Spleen (tissue), 7 donors: Measurements from ENCODE around the gene LRP1-AS.

Experiments
- POLR2AphosphoS5 ChIP-seq, 3 donors: sonication (generic); formaldehyde crosslinking; IDR thresholded peaks; one replicate each; pipeline ENCODE4 v1.5.1; 2017; ENCODE audit warnings: antibody characterized with exemption in 3 of 3
- TF ChIP-seq, protein P1 (sequence below), 11 experiments: fragments of 200-600 bp in 7 of 11; fragments of 450-650 bp in 4 of 11; sonication (generic) in 4 of 11; IDR thresholded peaks in 8 of 11; conservative IDR thresholded peaks in 3 of 11; 1 replicate in 7 of 11; 2 replicates in 4 of 11; pipeline versions ENCODE4 v1.4.0 to v1.8.0; 2016 to 2021; ENCODE audit warnings: antibody characterized with exemption in 11 of 11, inconsistent platforms in 4 of 11, mild to moderate bottlenecking in 1 of 11
- donor health status: DM: no; HTN: no; CAD: no; lungs with moderate emphysema.
- donor health status: DM: no; HTN: no; CAD: no.
- donor health status: DM: no; HTN: no; CAD: no.

DNA sequence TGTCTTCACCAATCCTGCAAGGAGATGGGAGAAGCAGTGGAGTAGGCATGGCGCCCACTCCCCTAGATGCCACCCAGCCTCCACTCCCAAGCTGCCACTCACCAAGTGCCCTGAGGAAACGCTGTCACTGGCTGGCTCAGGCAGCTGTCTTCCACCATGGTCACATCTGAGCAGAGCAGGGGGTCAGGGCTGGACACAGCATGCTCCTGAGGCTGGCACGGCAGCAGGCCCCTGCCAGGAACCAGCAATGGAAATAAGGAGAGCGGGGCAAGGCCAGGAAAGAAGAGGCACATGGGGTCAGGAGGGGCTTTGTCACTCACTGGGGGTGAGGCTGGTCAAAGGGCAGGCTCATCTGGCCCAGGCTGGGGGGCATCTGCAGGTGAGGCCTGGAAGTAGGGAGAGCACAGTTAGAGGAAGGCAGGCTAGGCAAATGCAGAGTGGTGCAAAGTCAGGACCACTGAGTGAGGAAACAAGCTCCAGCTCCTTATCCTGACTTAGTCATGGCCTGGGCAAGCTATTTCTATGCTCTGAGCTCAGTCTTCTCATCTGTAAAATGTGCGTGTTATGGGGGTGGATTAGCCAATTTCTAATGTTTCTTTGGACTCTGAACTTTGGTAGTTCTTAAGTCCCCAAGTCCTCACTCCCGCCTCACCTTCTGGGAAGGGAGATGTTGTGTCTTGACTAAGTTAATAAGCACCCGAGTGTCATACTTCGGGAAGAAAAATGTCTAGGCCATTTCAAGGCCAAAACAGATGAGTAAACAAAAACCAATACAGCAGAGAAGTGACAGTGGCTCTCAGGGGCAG lies 50.5 kb downstream of the LRP1-AS start:
- TF ChIP-seq POLR2AphosphoS5 (IDR thresholded peaks at IDR 0.05) = peak in 2 of 3 donors; percentile 55 to 66
- TF ChIP-seq, protein P1, sequence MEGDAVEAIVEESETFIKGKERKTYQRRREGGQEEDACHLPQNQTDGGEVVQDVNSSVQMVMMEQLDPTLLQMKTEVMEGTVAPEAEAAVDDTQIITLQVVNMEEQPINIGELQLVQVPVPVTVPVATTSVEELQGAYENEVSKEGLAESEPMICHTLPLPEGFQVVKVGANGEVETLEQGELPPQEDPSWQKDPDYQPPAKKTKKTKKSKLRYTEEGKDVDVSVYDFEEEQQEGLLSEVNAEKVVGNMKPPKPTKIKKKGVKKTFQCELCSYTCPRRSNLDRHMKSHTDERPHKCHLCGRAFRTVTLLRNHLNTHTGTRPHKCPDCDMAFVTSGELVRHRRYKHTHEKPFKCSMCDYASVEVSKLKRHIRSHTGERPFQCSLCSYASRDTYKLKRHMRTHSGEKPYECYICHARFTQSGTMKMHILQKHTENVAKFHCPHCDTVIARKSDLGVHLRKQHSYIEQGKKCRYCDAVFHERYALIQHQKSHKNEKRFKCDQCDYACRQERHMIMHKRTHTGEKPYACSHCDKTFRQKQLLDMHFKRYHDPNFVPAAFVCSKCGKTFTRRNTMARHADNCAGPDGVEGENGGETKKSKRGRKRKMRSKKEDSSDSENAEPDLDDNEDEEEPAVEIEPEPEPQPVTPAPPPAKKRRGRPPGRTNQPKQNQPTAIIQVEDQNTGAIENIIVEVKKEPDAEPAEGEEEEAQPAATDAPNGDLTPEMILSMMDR (IDR thresholded peaks at IDR 0.05 in 8 of 11, conservative IDR thresholded peaks at IDR 0.05 in 3 of 11) = no peak
